HCT116 (cell line): Measurements from ENCODE around the gene GPR34. TPM values are rescaled to one million over a fixed set of nuclear protein-coding genes. Genes with fewer than 3 reads are reported as not detected.
"Not testable (repeated sequence)": the region's sequence is repeated elsewhere in the genome, so short reads cannot be mapped to it uniquely, and the experiment has no call there.

Experiments
- ATAC-seq: fragments of 200-7000 bp; cut with Tn5 transposase; 2 replicates; pipeline ENCODE4 v1.9.1; 2020; ENCODE audit warnings: mild to moderate bottlenecking, moderate library complexity
- BruUV-seq: library from RNA; stranded (reverse); fragments of 400-500 nt; replicated peaks from 2 replicates; lab custom pipeline; 2021; lab: Mats Ljungman, UMichigan
- CTCF ChIA-PET: fragments of 300-600 bp; sonication (Branson Sonifier 250); formaldehyde crosslinking; loops from one replicate; lab custom pipeline; 2021; ENCODE audit warnings: antibody characterized with exemption; lab: Charles Lee
- POLR2A ChIA-PET: fragments of 300-600, 350-600 bp; sonication (Branson Sonifier 250); formaldehyde crosslinking; loops from one replicate; lab custom pipeline; 2021; ENCODE audit warnings: antibody characterized with exemption; lab: Charles Lee
- RAD21 ChIA-PET, 2 experiments: fragments of 300-600 bp; sonication (Branson Sonifier 250); formaldehyde crosslinking; loops; one replicate each; lab custom pipeline; 2023; ENCODE audit warnings: low total read pairs in 2 of 2; ENCODE audit not compliant: uncharacterized antibody in 2 of 2, unreplicated experiment in 2 of 2, low non-redundant PET in 1 of 2; lab: Charles Lee
- DNase-seq: peaks from one replicate; pipeline ENCODE4 v3.0.0-alpha.2; 2010; ENCODE audit warnings: low read depth, low spot score
- H2AFZ ChIP-seq: fragments of 200-600 bp; shearing (Covaris generic), sonication (generic); 2 replicates; pipeline ENCODE4 v1.6.1; 2017; ENCODE audit warnings: low read depth, mixed run types, mixed read lengths, antibody characterized with exemption, low read length; ENCODE audit not compliant: poor library complexity, severe bottlenecking
- H3K27ac ChIP-seq: 2 replicates; pipeline ENCODE4 v1.5.1; 2012; ENCODE audit warnings: low read depth, low read length
- H3K27me3 ChIP-seq: fragments of 200-600 bp; sonication (generic); 2 replicates; pipeline ENCODE4 v1.6.1; 2016; ENCODE audit warnings: mixed run types, low read length, mixed read lengths; ENCODE audit not compliant: insufficient read depth
- H3K36me3 ChIP-seq, 2 experiments: fragments of 200-500 bp in 1 of 2; fragments of 200-600 bp in 1 of 2; sonication (Bioruptor generic) in 1 of 2; sonication (generic) in 1 of 2; 2 replicates each; pipeline versions ENCODE4 v1.5.1 to v1.6.1; 2014 to 2016; ENCODE audit warnings: low read length in 2 of 2, inconsistent platforms in 1 of 2, mixed read lengths in 1 of 2, mixed run types in 1 of 2; ENCODE audit not compliant: insufficient read depth in 2 of 2, control insufficient read depth in 1 of 2
- H3K4me1 ChIP-seq, 2 experiments: fragments of 200-600 bp in 1 of 2; sonication (generic) in 1 of 2; 2 replicates each; pipeline versions ENCODE4 v1.5.1 to v1.6.1; 2012 to 2017; ENCODE audit warnings: low read length in 2 of 2, inconsistent platforms in 1 of 2, mild to moderate bottlenecking in 1 of 2, mixed read lengths in 1 of 2, mixed run types in 1 of 2, moderate library complexity in 1 of 2; ENCODE audit not compliant: insufficient read depth in 2 of 2, control insufficient read depth in 1 of 2
- H3K4me2 ChIP-seq: fragments of 200-600 bp; sonication (generic); 2 replicates; pipeline ENCODE4 v1.6.1; 2017; ENCODE audit warnings: mixed run types, low read length, mixed read lengths
- H3K4me3 ChIP-seq, 2 experiments: fragments of 200-600 bp in 1 of 2; sonication (generic) in 1 of 2; replicated peaks in 1 of 2; 2 replicates each; pipeline ENCODE4 v1.5.1; 2011 to 2016; ENCODE audit warnings: low read length in 2 of 2, control low read depth in 1 of 2, low read depth in 1 of 2, mild to moderate bottlenecking in 1 of 2, mixed read lengths in 1 of 2, mixed run types in 1 of 2
- H3K79me2 ChIP-seq: fragments of 200-600 bp; sonication (generic); 2 replicates; pipeline ENCODE4 v1.6.1; 2017; ENCODE audit warnings: mild to moderate bottlenecking, mixed run types, low read length, moderate library complexity, mixed read lengths; ENCODE audit not compliant: insufficient read depth
- H3K9ac ChIP-seq: fragments of 200-600 bp; sonication (generic); 2 replicates; pipeline ENCODE4 v1.6.1; 2016; ENCODE audit warnings: low read length, mixed read lengths
- H3K9me2 ChIP-seq: fragments of 200-600 bp; sonication (generic), shearing (Covaris generic); 2 replicates; pipeline ENCODE4 v1.6.1; 2017; ENCODE audit warnings: mixed run types, mild to moderate bottlenecking, moderate library complexity; ENCODE audit not compliant: insufficient read depth
- H3K9me3 ChIP-seq, 2 experiments: fragments of 200-500 bp in 1 of 2; fragments of 200-600 bp in 1 of 2; sonication (Bioruptor generic) in 1 of 2; sonication (generic) in 1 of 2; 2 replicates each; pipeline ENCODE4 v1.6.1; 2014 to 2017; ENCODE audit warnings: low read length in 2 of 2, mixed read lengths in 2 of 2, inconsistent platforms in 1 of 2, low read depth in 1 of 2, mild to moderate bottlenecking in 1 of 2, mixed run types in 1 of 2, moderate library complexity in 1 of 2; ENCODE audit not compliant: control insufficient read depth in 1 of 2, insufficient read depth in 1 of 2
- H4K20me1 ChIP-seq: fragments of 200-600 bp; sonication (generic), shearing (Covaris generic); 2 replicates; pipeline ENCODE4 v1.6.1; 2017; ENCODE audit warnings: mixed run types, mild to moderate bottlenecking, moderate library complexity; ENCODE audit not compliant: insufficient read depth
- CBX3 ChIP-seq: IDR thresholded peaks from 2 replicates; pipeline ENCODE4 v1.6.1; 2012; ENCODE audit warnings: low read depth
- CEBPB ChIP-seq: IDR thresholded peaks from 2 replicates; pipeline ENCODE4 v1.6.1; 2012; ENCODE audit warnings: low read depth
- EGR1 ChIP-seq: IDR thresholded peaks from 2 replicates; pipeline ENCODE4 v1.6.1; 2012; ENCODE audit warnings: low read depth
- ELF1 ChIP-seq: IDR thresholded peaks from 2 replicates; pipeline ENCODE4 v1.6.1; 2012; ENCODE audit warnings: low read depth, borderline replicate concordance
- EZH2 ChIP-seq: fragments of 200-600 bp; sonication (generic); IDR thresholded peaks from 2 replicates; pipeline ENCODE4 v1.6.1; 2017; ENCODE audit warnings: antibody characterized with exemption, mixed run types
- MAX ChIP-seq: IDR thresholded peaks from 2 replicates; pipeline ENCODE4 v1.6.1; 2012
- POLR2AphosphoS5 ChIP-seq: IDR thresholded peaks from 2 replicates; pipeline ENCODE4 v1.6.1; 2011; ENCODE audit warnings: mild to moderate bottlenecking, low read depth, low read length, moderate library complexity
- RAD21 ChIP-seq: IDR thresholded peaks from 2 replicates; pipeline ENCODE4 v1.6.1; 2012; ENCODE audit warnings: low read depth, mild to moderate bottlenecking
- REST ChIP-seq: IDR thresholded peaks from 2 replicates; pipeline ENCODE4 v1.6.1; 2012; ENCODE audit warnings: low read depth
- SIN3A ChIP-seq: IDR thresholded peaks from 2 replicates; pipeline ENCODE4 v1.6.1; 2012; ENCODE audit warnings: low read depth
- SP1 ChIP-seq: IDR thresholded peaks from 2 replicates; pipeline ENCODE4 v1.6.1; 2012; ENCODE audit warnings: low read depth
- TCF7L2 ChIP-seq: IDR thresholded peaks from 2 replicates; pipeline ENCODE4 v1.7.0; 2011; ENCODE audit warnings: borderline replicate concordance, inconsistent platforms; ENCODE audit not compliant: insufficient read depth, insufficient read length; ENCODE audit errors: extremely low read depth
- YY1 ChIP-seq: IDR thresholded peaks from 2 replicates; pipeline ENCODE4 v1.6.1; 2011; ENCODE audit warnings: low read length, low read depth, moderate library complexity, mild to moderate bottlenecking; ENCODE audit not compliant: insufficient replicate concordance; ENCODE audit errors: extremely low read depth
- ZBTB33 ChIP-seq: IDR thresholded peaks from 2 replicates; pipeline ENCODE4 v1.6.1; 2011; ENCODE audit warnings: mild to moderate bottlenecking, low read length, moderate library complexity; ENCODE audit not compliant: insufficient replicate concordance; ENCODE audit errors: extremely low read depth
- intact Hi-C: fragments of 100-400 bp; cut with micrococcal nuclease; formaldehyde crosslinking; loops from 2 replicates; pipeline ENCODE4 v1.10.0; 2022
- total RNA-seq: library from RNA; stranded (reverse); gene quantifications from one replicate; pipeline ENCODE4 v1.2.1, GENCODE V29; 2021; ENCODE audit not compliant: unreplicated experiment

Gene GPR34
- total RNA-seq, 1 experiment from 2014 or later, result not detected

- RAD21 ChIA-PET, intact Hi-C loops: not testable (repeated sequence)
Measured at GRCh38 chrX:41646201-41646600, 42.6 kb upstream of the GPR34 start.

GRCh38 chrX:41653125-41653524 is 35.6 kb upstream of the GPR34 start:
- intact Hi-C loops, result no loop called here
- Histone ChIP-seq H3K9me2 (no peaks in the 10 kb centered on the region), H3K36me3 (no peaks in the 10 kb centered on the region), H3K79me2 (no peaks in the 10 kb centered on the region), H3K4me2 (no peak overlapping the region), H3K4me3 (no peak overlapping the region), H3K27ac (no peak overlapping the region), H4K20me1 (no peaks in the 10 kb centered on the region), H3K9ac (no peak overlapping the region), H3K9me3 (no peaks in the 10 kb centered on the region), H2AFZ (no peak overlapping the region), H3K27me3 (no peaks in the 10 kb centered on the region), H3K4me1 (no peaks in the 10 kb centered on the region)
- ATAC-seq (no peak), DNase-seq (no peak)
- ChIA-PET RAD21 (no interaction called here), POLR2A (no interaction called here), CTCF (no interaction called here)
- no TSS peak for BruUV-seq
- TF ChIP-seq ELF1, result no peak
- no peak for TF ChIP-seq EZH2
- TF ChIP-seq RAD21, result no peak
- no peak for TF ChIP-seq SP1
- TF ChIP-seq POLR2AphosphoS5, result no peak
- no peak for TF ChIP-seq ZBTB33
- TF ChIP-seq EGR1, result no peak
- TF ChIP-seq MAX, result no peak
- no peak for TF ChIP-seq CBX3
- TF ChIP-seq TCF7L2, result no peak
- TF ChIP-seq SIN3A, result no peak
- TF ChIP-seq YY1, result no peak
- TF ChIP-seq CEBPB, result no peak
- TF ChIP-seq REST, result no peak

More at GRCh38 chrX:41646201-41646600, 42.6 kb upstream of the GPR34 start:
- POLR2A ChIA-PET, BruUV-seq, H3K36me3 ChIP-seq, DNase-seq, H3K27ac ChIP-seq, H3K4me3 ChIP-seq, H3K27me3 ChIP-seq, H3K9me3 ChIP-seq, H3K9ac ChIP-seq, CTCF ChIA-PET, ATAC-seq, H3K79me2 ChIP-seq, H3K9me2 ChIP-seq, H3K4me2 ChIP-seq, H4K20me1 ChIP-seq, H3K4me1 ChIP-seq, H2AFZ ChIP-seq: not testable (repeated sequence)
